Osteoblast (primary cell): Measurements from ENCODE around the gene DYNC2H1. TPM values are rescaled to one million over a fixed set of nuclear protein-coding genes. Genes with fewer than 3 reads are reported as not detected.

Experiments
- DNase-seq: peaks from one replicate; pipeline ENCODE4 v3.0.0; 2011; ENCODE audit warnings: low spot score, mixed read lengths; ENCODE audit not compliant: insufficient read length; ENCODE audit errors: missing footprints
- H2AFZ ChIP-seq: 2 replicates; pipeline ENCODE4 v1.6.0; 2011; ENCODE audit warnings: mild to moderate bottlenecking, low read length
- H3K27ac ChIP-seq: 2 replicates; pipeline ENCODE4 v1.5.1; 2011; ENCODE audit warnings: mild to moderate bottlenecking, low read depth, low read length, moderate library complexity
- H3K27me3 ChIP-seq: 2 replicates; pipeline ENCODE4 v1.6.0; 2012; ENCODE audit warnings: mild to moderate bottlenecking, control low read depth, inconsistent platforms, low read length, moderate library complexity; ENCODE audit not compliant: insufficient read depth
- H3K36me3 ChIP-seq: 2 replicates; pipeline ENCODE4 v1.5.1; 2011; ENCODE audit warnings: mild to moderate bottlenecking, low read length, control low read depth, moderate library complexity; ENCODE audit not compliant: insufficient read depth
- H3K4me1 ChIP-seq: 2 replicates; pipeline ENCODE4 v1.5.1; 2011; ENCODE audit warnings: mild to moderate bottlenecking, low read length, control low read depth, moderate library complexity; ENCODE audit not compliant: insufficient read depth
- H3K4me2 ChIP-seq: 2 replicates; pipeline ENCODE4 v1.6.0; 2011; ENCODE audit warnings: mild to moderate bottlenecking, low read length; ENCODE audit not compliant: insufficient read depth
- H3K4me3 ChIP-seq: fragments of 200-600 bp; sonication (generic); 3 replicates; pipeline ENCODE4 v1.5.1; 2012; ENCODE audit warnings: mild to moderate bottlenecking, low read length, inconsistent platforms; ENCODE audit not compliant: insufficient read depth
- H3K79me2 ChIP-seq: 2 replicates; pipeline ENCODE4 v1.6.0; 2012; ENCODE audit warnings: mild to moderate bottlenecking, low read length, control low read depth, inconsistent platforms; ENCODE audit not compliant: insufficient read depth
- H3K9me3 ChIP-seq: 2 replicates; pipeline ENCODE4 v1.5.1; 2011; ENCODE audit warnings: low read depth, low read length, control low read depth
- H4K20me1 ChIP-seq: 2 replicates; pipeline ENCODE4 v1.6.0; 2012; ENCODE audit warnings: mild to moderate bottlenecking, low read length, control low read depth; ENCODE audit not compliant: insufficient read depth
- CTCF ChIP-seq: IDR thresholded peaks from 2 replicates; pipeline ENCODE4 v1.5.1; 2011; ENCODE audit warnings: mild to moderate bottlenecking, low read depth, low read length, moderate library complexity; ENCODE audit errors: extremely low read depth
- total RNA-seq: library from RNA; depleted of rRNA; stranded (reverse); fragments of >200 nt; gene quantifications from 2 replicates; pipeline ENCODE4 v1.2.3, GENCODE V29; 2012

Gene DYNC2H1
- total RNA-seq, 1 donor: 82.2 TPM

- no peak overlapping the region for H2AFZ ChIP-seq
- no peak for TF ChIP-seq CTCF
- H3K27me3 ChIP-seq: no peaks in the 10 kb centered on the region
- no peaks in the 10 kb centered on the region for H3K79me2 ChIP-seq
- no peak overlapping the region for H3K27ac ChIP-seq
- no peak for DNase-seq
- no peaks in the 10 kb centered on the region for H3K9me3 ChIP-seq
- H3K4me3 ChIP-seq: no peak overlapping the region
- H3K36me3 ChIP-seq: no peaks in the 10 kb centered on the region
- no peak overlapping the region for H3K4me2 ChIP-seq
- no peaks in the 10 kb centered on the region for H4K20me1 ChIP-seq
- H3K4me1 ChIP-seq: no peaks in the 10 kb centered on the region
Measured at GRCh38 chr11:103453126-103453525, 343.9 kb downstream of the DYNC2H1 start.

GRCh38 chr11:103453915-103454709, 344.9 kb downstream of the DYNC2H1 start:
- no peak for TF ChIP-seq CTCF
- no peaks in the 10 kb centered on the region for H3K27me3 ChIP-seq
- H3K36me3 ChIP-seq: no peaks in the 10 kb centered on the region
- no peaks in the 10 kb centered on the region for H3K4me1 ChIP-seq
- no peak overlapping the region for H3K27ac ChIP-seq
- DNase-seq: no peak
- no peak overlapping the region for H3K4me3 ChIP-seq
- H3K9me3 ChIP-seq: no peaks in the 10 kb centered on the region
- H3K79me2 ChIP-seq: no peaks in the 10 kb centered on the region
- no peaks in the 10 kb centered on the region for H4K20me1 ChIP-seq
- no peak overlapping the region for H2AFZ ChIP-seq
- no peak overlapping the region for H3K4me2 ChIP-seq

- Histone ChIP-seq H3K79me2 (no peaks in the 10 kb centered on the region), H2AFZ (no peak overlapping the region), H3K27me3 (no peaks in the 10 kb centered on the region), H4K20me1 (no peaks in the 10 kb centered on the region), H3K4me3 (no peak overlapping the region), H3K4me1 (no peaks in the 10 kb centered on the region), H3K4me2 (no peak overlapping the region), H3K27ac (no peak overlapping the region), H3K9me3 (no peaks in the 10 kb centered on the region), H3K36me3 (no peaks in the 10 kb centered on the region)
- TF ChIP-seq CTCF: peak; percentile 19
- no peak for DNase-seq
Measured at GRCh38 chr11:103464420-103464819, 355.2 kb downstream of the DYNC2H1 start.

- Histone ChIP-seq H3K27ac (no peak overlapping the region), H3K4me1 (no peaks in the 10 kb centered on the region), H3K79me2 (no peaks in the 10 kb centered on the region), H4K20me1 (no peaks in the 10 kb centered on the region), H3K4me3 (no peak overlapping the region), H3K36me3 (no peaks in the 10 kb centered on the region), H2AFZ (no peak overlapping the region), H3K4me2 (no peak overlapping the region), H3K9me3 (no peaks in the 10 kb centered on the region), H3K27me3 (no peaks in the 10 kb centered on the region)
- DNase-seq: no peak
- no peak for TF ChIP-seq CTCF
Measured at GRCh38 chr11:103465555-103466140, 356.4 kb downstream of the DYNC2H1 start.
